ENCODE measurements around the gene ACOXL.

DNA sequence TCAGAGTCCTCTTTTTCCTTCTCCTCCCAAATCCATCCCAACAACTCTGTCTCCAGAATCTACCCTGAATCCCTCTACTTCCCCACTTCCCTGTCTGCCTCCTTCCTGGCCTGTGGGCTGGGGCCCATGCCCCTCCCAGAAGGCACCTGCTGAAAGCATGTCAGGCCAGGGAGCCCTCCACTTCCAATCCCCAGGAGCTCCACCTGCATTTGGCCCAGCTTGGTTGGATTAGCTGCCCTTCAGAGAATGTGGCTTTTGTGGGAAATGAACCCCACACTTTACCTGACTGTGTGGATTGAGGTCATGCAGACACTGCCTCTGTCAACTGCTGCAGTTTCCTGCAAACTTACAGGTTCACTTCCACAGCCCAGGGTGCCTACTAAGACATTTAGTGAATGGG, 58.5 kb downstream of the ACOXL start:
- TF ChIP-seq EP300 (IDR thresholded peaks at IDR 0.05; ENCODE audit: low read depth) (no peak), POLR2A (IDR thresholded peaks at IDR 0.05) (no peak), POLR2AphosphoS5 (IDR thresholded peaks at IDR 0.05) (no peak)
- TF ChIP-seq, protein P1, sequence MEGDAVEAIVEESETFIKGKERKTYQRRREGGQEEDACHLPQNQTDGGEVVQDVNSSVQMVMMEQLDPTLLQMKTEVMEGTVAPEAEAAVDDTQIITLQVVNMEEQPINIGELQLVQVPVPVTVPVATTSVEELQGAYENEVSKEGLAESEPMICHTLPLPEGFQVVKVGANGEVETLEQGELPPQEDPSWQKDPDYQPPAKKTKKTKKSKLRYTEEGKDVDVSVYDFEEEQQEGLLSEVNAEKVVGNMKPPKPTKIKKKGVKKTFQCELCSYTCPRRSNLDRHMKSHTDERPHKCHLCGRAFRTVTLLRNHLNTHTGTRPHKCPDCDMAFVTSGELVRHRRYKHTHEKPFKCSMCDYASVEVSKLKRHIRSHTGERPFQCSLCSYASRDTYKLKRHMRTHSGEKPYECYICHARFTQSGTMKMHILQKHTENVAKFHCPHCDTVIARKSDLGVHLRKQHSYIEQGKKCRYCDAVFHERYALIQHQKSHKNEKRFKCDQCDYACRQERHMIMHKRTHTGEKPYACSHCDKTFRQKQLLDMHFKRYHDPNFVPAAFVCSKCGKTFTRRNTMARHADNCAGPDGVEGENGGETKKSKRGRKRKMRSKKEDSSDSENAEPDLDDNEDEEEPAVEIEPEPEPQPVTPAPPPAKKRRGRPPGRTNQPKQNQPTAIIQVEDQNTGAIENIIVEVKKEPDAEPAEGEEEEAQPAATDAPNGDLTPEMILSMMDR (IDR thresholded peaks at IDR 0.05): no peak

Measured in transverse colon (tissue), 4 donors.